B cell (primary cell): Measurements from ENCODE around the gene CDYL2. TPM values are rescaled to one million over a fixed set of nuclear protein-coding genes. Genes with fewer than 3 reads are reported as not detected.

Source experiments
- ATAC-seq: fragments of 200-7000 bp; cut with Tn5 transposase; one replicate; pipeline ENCODE4 v1.10.0; 2021; ENCODE audit warnings: low read depth, mild to moderate bottlenecking, moderate number of reproducible peaks, moderate library complexity
- CTCF ChIA-PET: fragments of 350-600 bp; sonication (Branson Sonifier 250); formaldehyde crosslinking; loops from one replicate; lab custom pipeline; 2021; ENCODE audit warnings: antibody characterized with exemption, inconsistent platforms; lab: Charles Lee
- POLR2A ChIA-PET: fragments of 350-600 bp; sonication (Branson Sonifier 250); formaldehyde crosslinking; loops from one replicate; lab custom pipeline; 2021; ENCODE audit warnings: antibody characterized with exemption; lab: Charles Lee
- DNase-seq: peaks from one replicate; pipeline ENCODE4 v3.0.0; 2013
- H2AFZ ChIP-seq: 2 replicates; pipeline ENCODE4 v1.6.1; 2012; ENCODE audit warnings: mild to moderate bottlenecking, low read depth, low read length; ENCODE audit not compliant: insufficient read depth, poor library complexity, severe bottlenecking
- H3K27ac ChIP-seq, 2 donors: 1 replicate in 1 of 2; 2 replicates in 1 of 2; pipeline ENCODE4 v1.5.1; 2012 to 2013; ENCODE audit warnings: low read length in 2 of 2, mild to moderate bottlenecking in 2 of 2, moderate library complexity in 1 of 2
- H3K27me3 ChIP-seq, 4 experiments: fragments of 200-600 bp in 1 of 4; sonication (generic) in 1 of 4; replicated peaks in 1 of 4; 1 replicate in 2 of 4; 2 replicates in 2 of 4; pipeline versions ENCODE4 v1.6.1 to v1.7.0; 2013 to 2016; ENCODE audit warnings: low read length in 3 of 4, mild to moderate bottlenecking in 2 of 4, mixed read lengths in 1 of 4, moderate library complexity in 1 of 4; ENCODE audit not compliant: insufficient read depth in 4 of 4, control insufficient read depth in 3 of 4; ENCODE audit errors: control extremely low read depth in 1 of 4
- H3K36me3 ChIP-seq, 2 experiments: replicated peaks in 1 of 2; 1 replicate in 1 of 2; 2 replicates in 1 of 2; pipeline versions ENCODE4 v1.6.1 to v1.7.1; 2013; ENCODE audit warnings: low read length in 1 of 2; ENCODE audit not compliant: insufficient read depth in 2 of 2, control insufficient read depth in 1 of 2; ENCODE audit errors: control extremely low read depth in 1 of 2, extremely low read depth in 1 of 2
- H3K4me1 ChIP-seq, 2 donors: fragments of 200-600 bp in 1 of 2; sonication (generic) in 1 of 2; 1 replicate in 1 of 2; 2 replicates in 1 of 2; pipeline versions ENCODE4 v1.5.1 to v1.6.1; 2013 to 2017; ENCODE audit warnings: low read length in 2 of 2; ENCODE audit not compliant: control insufficient read depth in 2 of 2, insufficient read depth in 2 of 2
- H3K4me2 ChIP-seq: replicated peaks from 2 replicates; pipeline ENCODE3; 2012; ENCODE audit warnings: mild to moderate bottlenecking, low read depth, low read length; ENCODE audit not compliant: poor library complexity, severe bottlenecking
- H3K4me3 ChIP-seq, 5 experiments: fragments of 200-600 bp in 1 of 5; sonication (generic) in 1 of 5; 1 replicate in 3 of 5; 2 replicates in 2 of 5; pipeline versions ENCODE4 v1.5.1 to v1.7.0; 2011 to 2016; ENCODE audit warnings: low read length in 4 of 5, mild to moderate bottlenecking in 4 of 5, low read depth in 2 of 5, control low read depth in 1 of 5, moderate library complexity in 1 of 5; ENCODE audit not compliant: insufficient read depth in 1 of 5; ENCODE audit errors: control extremely low read depth in 1 of 5, extremely low read depth in 1 of 5
- H3K79me2 ChIP-seq: fragments of 200-600 bp; sonication (generic); one replicate; pipeline ENCODE4 v1.6.0; 2016; ENCODE audit warnings: low read length; ENCODE audit not compliant: control insufficient read depth, insufficient read depth
- H3K9ac ChIP-seq: fragments of 200-600 bp; sonication (generic); 2 replicates; pipeline ENCODE4 v1.6.1; 2017; ENCODE audit warnings: mild to moderate bottlenecking, low read length, moderate library complexity
- H3K9me3 ChIP-seq, 3 donors: one replicate each; pipeline versions ENCODE4 v1.6.1 to v1.7.1; 2013; ENCODE audit warnings: low read length in 2 of 3; ENCODE audit not compliant: control insufficient read depth in 2 of 3, insufficient read depth in 1 of 3; ENCODE audit errors: control extremely low read depth in 1 of 3
- H4K20me1 ChIP-seq: 2 replicates; pipeline ENCODE4 v1.6.0; 2012; ENCODE audit warnings: mild to moderate bottlenecking, low read length; ENCODE audit not compliant: insufficient read depth, control insufficient read depth, poor library complexity, severe bottlenecking
- H3K27ac Mint-ChIP-seq: one replicate; pipeline ENCODE4 v1.8.0; 2021; ENCODE audit warnings: mixed read lengths
- H3K27me3 Mint-ChIP-seq: one replicate; pipeline ENCODE4 v1.8.0; 2021; ENCODE audit warnings: mixed read lengths
- H3K4me1 Mint-ChIP-seq: one replicate; pipeline ENCODE4 v1.8.0; 2021; ENCODE audit warnings: mixed read lengths
- H3K4me3 Mint-ChIP-seq: one replicate; pipeline ENCODE4 v1.8.0; 2021; ENCODE audit warnings: mixed read lengths
- H3K9me3 Mint-ChIP-seq: one replicate; pipeline ENCODE4 v1.8.0; 2022; ENCODE audit warnings: mixed read lengths; ENCODE audit not compliant: insufficient read depth
- EZH2 ChIP-seq: IDR thresholded peaks from 2 replicates; pipeline ENCODE4 v1.6.1; 2012; ENCODE audit warnings: borderline replicate concordance, low read depth, mild to moderate bottlenecking, moderate library complexity, low read length; ENCODE audit not compliant: insufficient read depth, poor library complexity, severe bottlenecking
- WGBS: methylation state at CpG from one replicate; pipeline ENCODE4 v1.1.5; 2013; ENCODE audit warnings: missing lambda C conversion rate; ENCODE audit not compliant: insufficient coverage; 5-methylcytosine and 5-hydroxymethylcytosine counted together
- intact Hi-C: fragments of 100-400 bp; cut with micrococcal nuclease; formaldehyde crosslinking; loops from one replicate; pipeline ENCODE4 v1.10.0; 2022
- polyA plus RNA-seq: library from polyadenylated mRNA; depleted of rRNA; stranded (reverse); fragments of >200 nt; gene quantifications from 2 replicates; pipeline ENCODE4 v1.2.3, GENCODE V29; 2012
- total RNA-seq, 2 donors: library from RNA; stranded (reverse); fragments of 120-200 nt in 1 of 2; gene quantifications; 1 replicate in 1 of 2; 2 replicates in 1 of 2; pipeline versions ENCODE4 v1.2.3 to v1.2.4, GENCODE V29; 2013 to 2022
- TF ChIP-seq, protein P1 (sequence below): fragments of 200-600 bp; IDR thresholded peaks from one replicate; pipeline ENCODE4 v1.8.0; 2022; ENCODE audit warnings: antibody characterized with exemption, mild to moderate bottlenecking

Gene CDYL2
- total and polyA plus RNA-seq, 2 donors (not counting 1 experiment from before 2014, with no cell fraction given), result 0.66 to 6.6 TPM

DNA sequence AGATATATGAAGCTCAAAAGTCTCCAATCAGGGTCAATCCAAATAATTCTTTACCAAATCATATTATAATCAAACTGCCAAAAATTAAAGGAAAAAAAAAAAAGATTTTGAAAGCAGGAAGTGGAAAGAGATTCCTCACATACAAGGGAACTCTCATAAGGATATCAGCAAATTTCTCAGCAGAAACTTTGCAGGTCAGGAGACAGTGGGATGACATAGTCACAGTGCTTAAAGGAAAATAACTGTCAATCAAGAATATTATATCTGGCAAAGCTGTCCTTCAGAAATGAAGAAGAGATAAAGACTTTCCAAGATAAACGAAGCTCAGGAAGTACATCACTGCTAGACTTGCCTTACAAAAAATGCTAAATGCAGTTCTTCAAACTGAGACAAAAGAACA, 40.0 kb upstream of the CDYL2 start:
- CTCF ChIA-PET, result no interaction called here
- H3K27me3 ChIP-seq, result peaks cover 0 to 6% (median 0%) of the 10 kb centered on the region in 4 experiments
- H3K4me1 Mint-ChIP-seq, result peaks cover 5% of the 10 kb centered on the region
- ATAC-seq (no peak), DNase-seq (no peak)
- H3K4me1 ChIP-seq, result no peaks in the 10 kb centered on the region
- H3K27me3 Mint-ChIP-seq, result peaks cover 19% of the 10 kb centered on the region
- no peak overlapping the region for H3K27ac ChIP-seq
- no peak overlapping the region for H3K4me3 Mint-ChIP-seq
- no peaks in the 10 kb centered on the region for H4K20me1 ChIP-seq
- no peak overlapping the region for H3K27ac Mint-ChIP-seq
- peaks cover 15% of the 10 kb centered on the region for H3K9me3 Mint-ChIP-seq
- H3K79me2 ChIP-seq, result no peaks in the 10 kb centered on the region
- H3K36me3 ChIP-seq, result no peaks in the 10 kb centered on the region
- H3K4me3 ChIP-seq, result no peak overlapping the region
- WGBS, result no CpG with 5 or more reads among the region's 1 CpG
- TF ChIP-seq, protein P1, sequence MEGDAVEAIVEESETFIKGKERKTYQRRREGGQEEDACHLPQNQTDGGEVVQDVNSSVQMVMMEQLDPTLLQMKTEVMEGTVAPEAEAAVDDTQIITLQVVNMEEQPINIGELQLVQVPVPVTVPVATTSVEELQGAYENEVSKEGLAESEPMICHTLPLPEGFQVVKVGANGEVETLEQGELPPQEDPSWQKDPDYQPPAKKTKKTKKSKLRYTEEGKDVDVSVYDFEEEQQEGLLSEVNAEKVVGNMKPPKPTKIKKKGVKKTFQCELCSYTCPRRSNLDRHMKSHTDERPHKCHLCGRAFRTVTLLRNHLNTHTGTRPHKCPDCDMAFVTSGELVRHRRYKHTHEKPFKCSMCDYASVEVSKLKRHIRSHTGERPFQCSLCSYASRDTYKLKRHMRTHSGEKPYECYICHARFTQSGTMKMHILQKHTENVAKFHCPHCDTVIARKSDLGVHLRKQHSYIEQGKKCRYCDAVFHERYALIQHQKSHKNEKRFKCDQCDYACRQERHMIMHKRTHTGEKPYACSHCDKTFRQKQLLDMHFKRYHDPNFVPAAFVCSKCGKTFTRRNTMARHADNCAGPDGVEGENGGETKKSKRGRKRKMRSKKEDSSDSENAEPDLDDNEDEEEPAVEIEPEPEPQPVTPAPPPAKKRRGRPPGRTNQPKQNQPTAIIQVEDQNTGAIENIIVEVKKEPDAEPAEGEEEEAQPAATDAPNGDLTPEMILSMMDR, result no peak
- no peak for TF ChIP-seq EZH2
- intact Hi-C loops, result no loop called here
- no peak overlapping the region for H2AFZ ChIP-seq
- H3K9ac ChIP-seq, result no peak overlapping the region
- POLR2A ChIA-PET, result no interaction called here
- H3K4me2 ChIP-seq, result no peak overlapping the region
- peaks cover 0 to 14% (median 12%) of the 10 kb centered on the region in 3 donors for H3K9me3 ChIP-seq

DNA sequence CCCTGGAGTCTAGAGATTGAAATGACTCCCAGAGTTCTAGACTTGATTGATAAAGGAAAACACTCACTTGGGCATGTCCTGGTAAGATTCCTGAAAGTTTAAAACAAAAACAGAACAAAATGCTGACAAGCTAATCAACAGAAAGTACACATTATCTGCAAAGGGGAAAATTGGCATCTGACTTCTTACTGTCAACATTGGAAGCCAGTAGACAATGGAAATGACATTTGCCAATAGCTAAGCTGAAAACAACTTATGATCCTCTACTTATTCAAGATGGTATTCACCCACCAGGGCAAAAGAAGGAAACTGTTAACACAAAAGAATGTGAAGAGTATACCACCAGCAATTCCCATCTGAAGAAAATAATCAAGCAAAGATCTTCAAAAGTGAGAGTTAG, 36.8 kb upstream of the CDYL2 start:
- H3K79me2 ChIP-seq, result no peaks in the 10 kb centered on the region
- H2AFZ ChIP-seq, result no peak overlapping the region
- ChIA-PET POLR2A (no interaction called here), CTCF (no interaction called here)
- H3K4me1 ChIP-seq, result no peaks in the 10 kb centered on the region
- H3K9ac ChIP-seq, result no peak overlapping the region
- ATAC-seq (no peak), DNase-seq (no peak)
- peaks cover 0 to 6% (median 0%) of the 10 kb centered on the region in 4 experiments for H3K27me3 ChIP-seq
- H3K4me3 ChIP-seq, result no peak overlapping the region
- H3K4me3 Mint-ChIP-seq, result no peak overlapping the region
- peaks cover 0 to 14% (median 12%) of the 10 kb centered on the region in 3 donors for H3K9me3 ChIP-seq
- peaks cover 29% of the 10 kb centered on the region for H3K27me3 Mint-ChIP-seq
- no peaks in the 10 kb centered on the region for H3K36me3 ChIP-seq
- TF ChIP-seq, protein P1, result no peak
- no peak for TF ChIP-seq EZH2
- H4K20me1 ChIP-seq, result no peaks in the 10 kb centered on the region
- H3K27ac Mint-ChIP-seq, result no peak overlapping the region
- H3K4me1 Mint-ChIP-seq, result no peaks in the 10 kb centered on the region
- peaks cover 15% of the 10 kb centered on the region for H3K9me3 Mint-ChIP-seq
- intact Hi-C loops, result no loop called here
- no peak overlapping the region for H3K4me2 ChIP-seq
- no peak overlapping the region for H3K27ac ChIP-seq
